HUDEP-2 (cell line): ENCODE data around the gene NTN1.

ENCODE experiments used
- DNase-seq, 76 experiments: peaks; one replicate each; lab custom pipeline; 2025; ENCODE audit not compliant: unreplicated experiment in 76 of 76; lab: John Stamatoyannopoulos, UW

Gene NTN1

GRCh38 chr17:9206741-9207332 lies 185.5 kb downstream of the NTN1 start:
- DNase-seq = no peak

- no peak for DNase-seq
Measured at GRCh38 chr17:9208381-9209105, 187.2 kb downstream of the NTN1 start.

DNA sequence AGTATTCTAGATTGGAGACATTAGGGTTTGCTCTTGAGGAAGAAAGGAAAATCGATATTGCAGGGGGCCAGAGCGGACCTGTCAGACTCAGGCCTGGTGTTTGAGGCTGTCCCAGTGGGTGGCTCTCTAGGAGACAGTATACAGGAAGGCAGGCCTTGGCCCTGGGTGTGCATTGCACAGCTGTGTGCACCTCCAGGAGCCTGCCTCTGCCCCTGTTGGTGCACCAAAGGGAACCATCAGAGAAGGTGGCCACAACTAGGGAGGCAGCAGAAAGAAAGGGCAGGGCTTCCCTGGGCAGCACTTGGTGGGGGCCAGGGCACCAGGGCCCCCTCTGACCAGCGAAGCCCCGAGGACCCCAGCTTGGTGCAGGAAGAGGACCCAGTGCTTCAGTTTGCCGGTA lies 188.0 kb downstream of the NTN1 start:
- DNase-seq = no peak

DNA sequence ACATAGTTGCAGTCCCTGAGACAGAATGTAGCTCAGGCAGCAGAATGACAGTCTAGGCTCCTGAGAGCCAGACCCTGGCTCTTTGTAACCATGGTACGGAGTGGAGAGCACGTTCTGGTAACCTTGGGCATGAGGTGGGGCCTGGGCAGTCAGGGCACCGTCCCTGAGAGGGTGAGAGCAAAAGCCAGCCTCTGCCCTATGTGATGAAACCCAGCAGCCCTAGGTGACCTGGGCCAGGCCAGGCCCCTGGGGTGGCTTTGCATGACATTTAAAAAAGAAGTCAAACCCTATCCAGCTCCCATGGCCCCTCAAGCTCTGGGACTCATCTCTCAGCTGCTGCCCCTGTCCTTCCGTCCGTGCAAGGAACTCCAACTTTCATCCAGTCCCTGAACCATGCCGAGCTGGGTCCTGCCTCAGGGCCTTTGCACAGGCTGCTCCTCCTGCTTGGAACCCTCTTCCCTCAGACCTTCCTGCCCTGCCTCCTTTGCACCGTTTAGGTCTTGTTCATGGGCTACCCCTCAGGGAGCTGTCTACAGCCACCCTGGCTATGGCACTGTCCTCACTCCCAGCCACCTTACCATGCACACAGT lies 188.6 kb downstream of the NTN1 start:
- no peak for DNase-seq

DNA sequence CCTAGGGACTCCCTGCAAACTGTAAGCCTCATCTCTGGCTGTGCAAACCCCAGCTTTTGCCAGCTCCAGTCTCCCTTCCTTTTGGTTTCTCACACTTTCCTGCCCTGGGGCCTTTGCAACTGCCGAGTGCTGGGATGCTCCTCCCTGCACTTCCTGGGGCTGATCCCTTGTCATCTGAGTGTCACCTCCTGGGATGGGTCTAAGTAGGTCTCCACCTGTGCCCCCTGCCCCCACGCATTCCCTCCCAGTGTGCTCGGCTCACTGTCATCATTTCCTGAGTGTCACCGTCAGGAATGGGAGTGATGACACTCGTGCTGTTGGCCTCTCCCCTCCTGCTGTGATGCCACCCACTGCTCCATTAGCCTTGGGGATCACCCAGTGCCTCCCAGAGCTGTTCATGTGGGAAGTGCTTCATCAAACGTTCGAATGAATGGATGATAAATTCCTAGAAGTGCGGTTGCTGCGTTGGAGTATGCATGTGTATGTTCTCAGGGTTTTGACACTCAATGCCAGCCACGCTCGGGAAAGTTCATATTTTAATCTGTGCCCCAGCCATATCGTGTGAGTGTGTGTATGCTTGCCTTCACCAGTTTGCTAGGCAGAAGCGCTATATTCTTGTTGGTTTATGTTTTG lies 189.9 kb downstream of the NTN1 start:
- no peak for DNase-seq

GRCh38 chr17:9212376-9213302 lies 191.3 kb downstream of the NTN1 start:
- DNase-seq = no peak

DNA sequence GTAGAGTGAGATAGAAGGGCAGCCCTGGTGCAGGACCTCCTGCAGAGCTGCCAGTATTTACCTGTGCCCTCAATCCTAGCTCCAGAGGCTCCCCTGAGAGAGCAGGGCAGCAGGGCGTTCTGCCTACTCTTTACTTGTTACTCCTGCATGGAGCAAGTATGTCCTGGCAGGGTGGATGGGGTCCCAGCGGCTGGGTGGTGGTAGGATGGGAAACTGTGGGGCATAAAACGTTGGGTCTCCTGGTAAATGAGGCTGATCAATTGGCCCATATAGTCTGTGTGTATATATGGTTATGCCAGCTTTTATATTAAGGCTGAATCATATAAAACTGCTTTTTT lies 192.0 kb downstream of the NTN1 start:
- no peak for DNase-seq

DNA sequence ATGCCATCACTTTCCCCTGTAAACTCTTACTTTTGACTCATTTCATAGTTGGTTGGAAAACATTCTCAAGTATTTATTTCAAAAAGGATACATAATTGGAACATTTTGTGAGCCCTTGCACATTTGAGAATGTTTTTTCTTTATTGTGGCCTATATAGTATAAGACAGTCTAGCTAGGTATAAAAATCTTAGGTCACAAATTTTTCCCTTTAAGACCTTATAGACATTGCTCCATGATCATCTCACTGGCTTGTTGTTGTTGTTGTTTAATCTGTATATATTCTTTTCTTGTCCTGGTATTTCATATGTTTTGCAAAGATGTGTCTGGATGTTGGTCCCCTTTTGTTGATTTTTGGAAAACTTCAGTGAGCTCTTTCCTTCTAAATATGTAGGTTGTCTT lies 194.2 kb downstream of the NTN1 start:
- DNase-seq = no peak

GRCh38 chr17:9217151-9218056 lies 196.1 kb downstream of the NTN1 start:
- DNase-seq = no peak

DNA sequence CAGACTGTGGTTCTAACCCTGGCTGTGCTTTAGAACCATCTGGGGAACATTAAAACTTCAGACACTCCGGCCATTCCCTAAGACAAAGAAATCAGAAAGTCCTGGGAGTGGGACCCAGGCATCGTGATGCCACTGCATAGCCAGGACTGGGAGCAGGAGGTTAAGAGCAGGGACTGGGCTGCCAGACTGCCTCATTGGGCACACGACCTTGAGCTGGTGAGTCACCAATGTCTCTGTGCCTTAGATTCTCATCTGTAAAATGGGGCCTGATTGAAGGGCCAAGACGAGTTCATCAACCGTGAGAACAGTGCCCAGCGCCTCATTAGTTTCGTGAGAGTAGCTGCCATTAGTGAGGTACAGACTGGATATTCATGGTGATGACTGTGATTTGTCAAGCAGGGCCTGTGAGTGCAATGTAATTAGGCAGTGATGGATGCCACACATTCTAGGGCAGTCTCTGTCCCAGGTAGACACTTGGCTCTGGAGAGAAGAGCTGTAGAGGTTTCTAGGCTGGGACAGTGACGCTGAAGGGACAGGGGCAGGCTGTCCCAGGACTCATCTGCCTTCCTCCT lies 196.8 kb downstream of the NTN1 start:
- DNase-seq = no peak

DNA sequence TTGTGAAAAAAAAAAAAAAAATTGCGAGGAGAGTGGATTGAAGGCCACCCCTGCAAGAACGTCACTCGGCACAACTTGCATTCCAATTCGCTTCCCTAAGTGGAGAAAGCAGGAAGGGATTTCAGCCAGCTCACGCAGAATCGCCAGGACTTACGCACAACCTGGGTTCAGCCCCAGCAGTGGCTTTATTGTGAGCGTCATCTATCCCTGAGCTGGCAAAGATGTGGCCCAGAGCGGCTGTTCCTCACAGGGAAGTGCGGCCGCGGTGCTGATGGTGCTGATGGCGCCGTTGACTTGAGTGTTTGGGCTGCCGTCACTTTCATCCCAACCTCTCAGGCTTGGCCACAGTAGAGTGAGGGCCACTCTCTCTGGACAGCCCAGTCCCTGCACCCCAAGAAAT lies 197.6 kb downstream of the NTN1 start:
- DNase-seq = no peak

DNA sequence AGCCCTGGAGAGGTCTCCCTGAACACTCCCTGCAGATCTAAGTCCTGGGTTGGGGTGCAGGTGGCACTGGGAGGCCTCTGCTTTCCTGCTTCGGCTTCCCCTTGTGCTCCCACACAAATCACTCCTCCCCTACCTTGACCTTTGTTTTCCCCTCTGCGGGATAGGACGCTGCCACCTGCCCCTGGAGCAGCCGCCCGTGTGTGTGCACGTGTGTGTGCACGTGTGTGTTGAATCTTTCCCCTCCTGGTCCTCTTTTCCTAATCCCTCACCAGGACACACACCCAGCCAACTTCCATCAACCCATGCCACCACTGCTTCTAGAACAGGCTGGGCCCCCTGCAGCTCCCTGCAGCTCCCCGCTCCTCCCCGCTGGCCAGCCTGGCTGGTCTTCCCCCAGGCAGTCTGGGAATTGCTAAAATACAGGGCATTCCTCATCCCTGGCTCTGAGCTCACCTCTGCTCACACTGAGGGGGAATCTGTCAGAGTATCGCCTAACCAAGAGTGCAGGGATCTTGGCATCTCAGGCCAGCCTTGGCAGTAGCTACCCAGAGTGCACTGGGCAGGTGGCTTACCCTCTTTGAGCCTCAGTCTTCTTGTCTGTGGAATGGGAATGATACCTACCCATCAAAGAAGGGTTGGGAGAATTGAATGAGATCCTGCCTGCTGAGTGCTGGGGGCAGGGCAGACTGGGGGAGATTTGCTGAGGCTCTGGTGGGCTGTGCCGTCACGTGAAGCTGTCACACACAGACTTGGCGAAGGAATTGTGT lies 198.5 kb downstream of the NTN1 start:
- DNase-seq = no peak

- DNase-seq = no peak
Measured at GRCh38 chr17:9220398-9221146, 199.3 kb downstream of the NTN1 start.

DNA sequence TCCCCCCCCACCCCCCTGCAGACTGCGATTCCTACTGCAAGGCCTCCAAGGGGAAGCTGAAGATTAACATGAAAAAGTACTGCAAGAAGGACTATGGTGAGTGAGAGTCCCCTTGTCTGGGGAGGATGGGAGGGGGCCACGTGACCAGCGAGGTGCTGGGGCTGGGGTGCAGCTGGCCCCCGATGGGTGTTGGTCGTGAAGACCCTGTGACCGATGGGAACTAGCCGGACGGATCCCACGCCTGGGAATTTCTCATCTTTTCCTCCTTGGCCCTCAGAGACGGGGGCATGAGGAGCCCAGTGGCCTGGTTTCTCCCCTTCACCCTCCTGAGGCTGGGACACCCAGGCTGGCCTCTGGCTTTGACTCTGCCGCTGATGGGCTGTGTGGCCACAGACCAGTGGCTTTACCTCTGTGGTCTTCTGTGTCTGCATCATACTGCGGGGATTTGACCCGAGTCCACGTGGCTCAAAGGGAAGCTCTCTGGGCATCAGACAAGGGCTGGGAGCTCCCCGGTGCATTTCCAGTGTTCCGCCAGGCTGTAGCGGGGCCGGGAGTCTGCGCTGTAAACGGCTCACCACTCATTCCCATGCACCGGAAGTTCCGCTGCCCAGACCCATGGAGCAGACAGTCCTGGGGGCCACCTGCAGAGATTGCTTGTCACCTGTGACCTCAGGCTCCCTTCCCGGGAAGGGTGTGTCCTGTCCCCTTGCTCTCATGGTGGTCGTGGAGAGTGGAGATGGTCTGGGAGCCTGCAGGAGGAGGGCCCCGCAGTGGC lies 200.0 kb downstream of the NTN1 start:
- DNase-seq = no peak

GRCh38 chr17:9221922-9222180 lies 200.5 kb downstream of the NTN1 start:
- no peak for DNase-seq

DNA sequence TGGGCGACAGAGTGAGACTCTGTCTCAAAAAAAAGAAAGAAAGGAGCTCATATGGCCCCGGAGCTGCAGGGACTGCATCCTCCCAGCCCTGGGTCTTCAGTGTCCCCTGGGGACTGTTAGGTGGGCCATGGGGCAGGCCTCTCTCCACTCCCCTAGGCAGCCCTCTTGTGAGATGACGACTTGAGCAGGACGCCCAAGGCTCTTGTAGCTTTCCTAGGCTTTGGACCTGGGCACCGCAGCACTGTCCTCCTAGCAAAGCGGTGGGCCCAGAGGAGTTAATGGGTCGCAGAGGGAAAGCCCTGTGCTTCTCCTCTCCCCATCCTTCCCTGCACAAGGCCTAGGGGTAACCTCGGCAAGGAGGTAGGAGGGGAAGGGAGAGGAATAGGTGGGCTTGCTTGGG lies 202.2 kb downstream of the NTN1 start:
- no peak for DNase-seq

DNA sequence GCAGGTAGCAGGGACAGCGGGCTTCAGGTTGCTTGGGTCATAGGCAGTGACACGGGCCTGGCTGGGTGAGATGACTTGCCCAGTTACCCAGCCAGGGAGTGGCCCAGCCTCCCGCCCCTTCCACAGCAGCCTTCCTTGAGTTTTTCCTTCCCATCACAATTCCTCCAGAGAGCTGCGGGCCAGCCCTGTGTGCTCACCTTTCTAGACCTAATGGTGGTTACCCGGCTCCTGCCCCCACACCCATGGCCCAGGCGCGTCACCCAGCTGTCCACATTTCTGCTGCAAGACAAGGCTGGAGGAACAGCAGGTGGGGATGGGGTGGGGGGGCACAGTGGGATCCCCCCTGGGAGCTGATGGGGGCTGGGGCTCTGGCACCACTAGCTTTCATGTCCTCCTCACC lies 203.2 kb downstream of the NTN1 start:
- DNase-seq = no peak
